Progenitor cell of endocrine pancreas (in vitro differentiated cells): ENCODE measurements around the gene MSI2. TPM values are rescaled to one million over a fixed set of nuclear protein-coding genes. Genes with fewer than 3 reads are reported as not detected.

Experiments used
- DNase-seq: peaks from one replicate; pipeline ENCODE4 v3.0.0; 2021; ENCODE audit warnings: low spot score; ENCODE audit not compliant: unreplicated experiment
- H3K27ac Mint-ChIP-seq: 2 replicates; pipeline ENCODE4 v1.8.0; 2021; ENCODE audit warnings: mild to moderate bottlenecking, moderate library complexity, mixed read lengths
- H3K27me3 Mint-ChIP-seq: 2 replicates; pipeline ENCODE4 v1.8.0; 2021; ENCODE audit warnings: mixed read lengths
- H3K36me3 Mint-ChIP-seq: 2 replicates; pipeline ENCODE4 v1.8.0; 2022; ENCODE audit warnings: mixed read lengths; ENCODE audit not compliant: insufficient read depth
- H3K4me1 Mint-ChIP-seq: 2 replicates; pipeline ENCODE4 v1.8.0; 2021; ENCODE audit warnings: low read depth, mixed read lengths
- H3K4me3 Mint-ChIP-seq: 2 replicates; pipeline ENCODE4 v1.8.0; 2021; ENCODE audit warnings: low read depth, mild to moderate bottlenecking, moderate library complexity, mixed read lengths
- H3K9me3 Mint-ChIP-seq: 2 replicates; pipeline ENCODE4 v1.8.0; 2021; ENCODE audit warnings: low read depth, mixed read lengths
- total RNA-seq: library from RNA; stranded (reverse); gene quantifications from 2 replicates; pipeline ENCODE4 v1.2.1, GENCODE V29; 2021
- TF ChIP-seq, protein P1 (sequence below): fragments of 200-600 bp; sonication (generic); IDR thresholded peaks from one replicate; pipeline ENCODE4 v1.5.0; 2021; ENCODE audit warnings: antibody characterized with exemption, mild to moderate bottlenecking; ENCODE audit not compliant: unreplicated experiment

MSI2 gene
- total RNA-seq, 1 donor from 2014 or later = 164 TPM

DNA sequence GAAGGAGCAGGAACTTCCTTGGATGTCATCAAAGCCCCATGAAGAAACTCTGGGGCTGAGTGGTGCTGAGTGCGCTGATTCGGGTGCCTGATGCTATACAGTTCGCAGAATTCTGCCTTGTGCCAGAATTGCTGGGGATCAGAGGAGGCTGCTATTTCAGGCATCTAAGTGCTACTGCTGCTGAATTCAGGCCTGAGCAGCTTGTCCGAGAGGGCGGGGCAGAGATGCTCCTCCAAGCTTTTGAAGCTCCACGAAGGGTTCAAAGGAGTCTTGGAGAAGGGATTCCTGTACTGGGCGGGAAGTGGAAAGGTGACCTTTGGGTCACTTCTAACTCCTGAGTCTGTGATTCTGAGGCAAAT is 260.9 kb downstream of the MSI2 start:
- H3K9me3 Mint-ChIP-seq = no peaks in the 10 kb centered on the region
- peaks cover 2% of the 10 kb centered on the region for H3K36me3 Mint-ChIP-seq
- H3K27ac Mint-ChIP-seq = peak overlapping the region; percentile 85
- TF ChIP-seq, protein P1, sequence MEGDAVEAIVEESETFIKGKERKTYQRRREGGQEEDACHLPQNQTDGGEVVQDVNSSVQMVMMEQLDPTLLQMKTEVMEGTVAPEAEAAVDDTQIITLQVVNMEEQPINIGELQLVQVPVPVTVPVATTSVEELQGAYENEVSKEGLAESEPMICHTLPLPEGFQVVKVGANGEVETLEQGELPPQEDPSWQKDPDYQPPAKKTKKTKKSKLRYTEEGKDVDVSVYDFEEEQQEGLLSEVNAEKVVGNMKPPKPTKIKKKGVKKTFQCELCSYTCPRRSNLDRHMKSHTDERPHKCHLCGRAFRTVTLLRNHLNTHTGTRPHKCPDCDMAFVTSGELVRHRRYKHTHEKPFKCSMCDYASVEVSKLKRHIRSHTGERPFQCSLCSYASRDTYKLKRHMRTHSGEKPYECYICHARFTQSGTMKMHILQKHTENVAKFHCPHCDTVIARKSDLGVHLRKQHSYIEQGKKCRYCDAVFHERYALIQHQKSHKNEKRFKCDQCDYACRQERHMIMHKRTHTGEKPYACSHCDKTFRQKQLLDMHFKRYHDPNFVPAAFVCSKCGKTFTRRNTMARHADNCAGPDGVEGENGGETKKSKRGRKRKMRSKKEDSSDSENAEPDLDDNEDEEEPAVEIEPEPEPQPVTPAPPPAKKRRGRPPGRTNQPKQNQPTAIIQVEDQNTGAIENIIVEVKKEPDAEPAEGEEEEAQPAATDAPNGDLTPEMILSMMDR = no peak
- H3K4me3 Mint-ChIP-seq = no peak overlapping the region
- peaks cover 30% of the 10 kb centered on the region for H3K4me1 Mint-ChIP-seq
- DNase-seq = no peak
- H3K27me3 Mint-ChIP-seq = no peaks in the 10 kb centered on the region

GRCh38 chr17:57517632-57518456 is 261.5 kb downstream of the MSI2 start:
- Mint-ChIP-seq H3K9me3 (no peaks in the 10 kb centered on the region), H3K4me1 (peaks cover 31% of the 10 kb centered on the region), H3K27me3 (no peaks in the 10 kb centered on the region), H3K27ac (peak overlapping the region; percentile 85), H3K4me3 (no peak overlapping the region), H3K36me3 (peaks cover 2% of the 10 kb centered on the region)
- DNase-seq = no peak
- TF ChIP-seq, protein P1 = no peak

GRCh38 chr17:57518587-57519581 is 262.6 kb downstream of the MSI2 start:
- Mint-ChIP-seq H3K36me3 (peaks cover 2% of the 10 kb centered on the region), H3K4me3 (no peak overlapping the region), H3K27ac (no peak overlapping the region), H3K4me1 (peaks cover 33% of the 10 kb centered on the region), H3K9me3 (no peaks in the 10 kb centered on the region), H3K27me3 (no peaks in the 10 kb centered on the region)
- no peak for DNase-seq
- TF ChIP-seq, protein P1 = no peak

DNA sequence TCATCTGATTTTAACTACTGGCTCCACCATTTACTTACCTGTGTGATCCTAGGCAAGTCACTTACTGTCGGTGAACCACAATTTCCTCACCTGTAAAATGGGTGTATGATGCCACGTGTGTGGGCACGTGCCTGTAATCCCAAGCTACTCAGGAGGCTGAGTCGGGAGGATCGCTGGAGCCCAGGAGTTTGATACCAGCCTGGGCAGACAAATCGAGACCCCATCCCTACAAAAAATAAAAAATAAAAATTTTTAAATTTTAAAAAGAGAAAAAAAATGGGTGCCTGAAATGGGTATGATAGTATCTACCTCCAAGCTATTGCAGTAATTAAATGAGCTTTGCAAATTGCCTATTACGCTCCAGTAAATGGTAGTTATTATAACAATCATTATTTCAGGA is 263.5 kb downstream of the MSI2 start:
- no peak for DNase-seq
- no peaks in the 10 kb centered on the region for H3K27me3 Mint-ChIP-seq
- H3K4me3 Mint-ChIP-seq = no peak overlapping the region
- no peak overlapping the region for H3K27ac Mint-ChIP-seq
- peaks cover 2% of the 10 kb centered on the region for H3K36me3 Mint-ChIP-seq
- TF ChIP-seq, protein P1 = no peak
- H3K9me3 Mint-ChIP-seq = no peaks in the 10 kb centered on the region
- peaks cover 39% of the 10 kb centered on the region for H3K4me1 Mint-ChIP-seq

DNA sequence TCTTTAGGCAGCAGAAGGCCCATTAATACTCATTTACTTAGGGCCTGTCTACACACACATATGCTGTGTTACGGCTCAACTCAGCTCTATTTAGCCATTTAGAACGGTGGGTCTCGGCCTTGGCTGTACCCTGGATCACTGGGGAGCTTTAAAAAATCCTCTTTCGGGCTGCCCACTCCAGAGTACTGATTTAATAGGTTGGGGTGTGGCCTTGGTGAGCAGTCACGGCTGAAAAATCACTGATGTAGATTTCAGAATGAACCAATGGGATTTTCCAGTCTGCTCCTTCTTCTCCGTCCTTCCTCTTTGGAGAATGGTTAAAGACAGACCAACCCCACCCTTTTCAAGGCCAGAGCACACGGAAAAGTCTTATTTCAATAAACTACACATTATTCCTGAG is 265.3 kb downstream of the MSI2 start:
- H3K4me1 Mint-ChIP-seq = peaks cover 41% of the 10 kb centered on the region
- TF ChIP-seq, protein P1 = no peak
- no peak for DNase-seq
- peak overlapping the region; percentile 37 for H3K27ac Mint-ChIP-seq
- H3K27me3 Mint-ChIP-seq = no peaks in the 10 kb centered on the region
- no peaks in the 10 kb centered on the region for H3K9me3 Mint-ChIP-seq
- H3K36me3 Mint-ChIP-seq = no peaks in the 10 kb centered on the region
- no peak overlapping the region for H3K4me3 Mint-ChIP-seq
